ENCODE data around the gene HSPBAP1. TPM values are rescaled to one million over a fixed set of nuclear protein-coding genes. Genes with fewer than 3 reads are reported as not detected.
"Not testable (repeated sequence)": the region's sequence is repeated elsewhere in the genome, so short reads cannot be mapped to it uniquely, and the experiment has no call there.

HSPBAP1 gene
- total RNA-seq, 1 donor from 2014 or later = 9.1 TPM

DNA sequence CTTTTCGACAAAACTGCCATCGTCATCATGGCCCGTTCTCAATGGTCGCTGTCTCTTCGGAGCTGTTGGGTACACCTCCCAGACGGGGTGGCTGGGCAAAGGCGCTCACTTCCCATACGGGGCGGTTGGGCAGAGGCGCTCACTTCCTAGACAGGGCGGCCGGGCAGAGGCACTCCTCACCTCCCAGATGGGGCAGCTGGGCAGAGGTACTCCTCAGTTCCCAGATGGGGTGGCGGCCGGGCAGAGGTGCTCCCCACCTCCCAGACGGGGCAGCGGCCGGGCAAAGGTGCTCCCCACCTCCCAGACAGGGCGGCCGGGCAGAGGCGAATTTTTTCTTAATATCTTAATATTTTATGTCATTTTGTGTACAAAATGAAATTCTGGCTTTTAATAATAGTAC is 68.5 kb downstream of the HSPBAP1 start:
- Mint-ChIP-seq H3K27ac (no peak overlapping the region), H3K4me1 (ENCODE audit: unreplicated experiment) (no peaks in the 10 kb centered on the region), H3K9me3 (no peaks in the 10 kb centered on the region), H3K4me3 (no peak overlapping the region), H3K27me3 (no peaks in the 10 kb centered on the region), H3K36me3 (peaks cover 11% of the 10 kb centered on the region)
- no peak for DNase-seq (ENCODE audit: extremely low spot score, unreplicated experiment)
- TF ChIP-seq, protein P1, sequence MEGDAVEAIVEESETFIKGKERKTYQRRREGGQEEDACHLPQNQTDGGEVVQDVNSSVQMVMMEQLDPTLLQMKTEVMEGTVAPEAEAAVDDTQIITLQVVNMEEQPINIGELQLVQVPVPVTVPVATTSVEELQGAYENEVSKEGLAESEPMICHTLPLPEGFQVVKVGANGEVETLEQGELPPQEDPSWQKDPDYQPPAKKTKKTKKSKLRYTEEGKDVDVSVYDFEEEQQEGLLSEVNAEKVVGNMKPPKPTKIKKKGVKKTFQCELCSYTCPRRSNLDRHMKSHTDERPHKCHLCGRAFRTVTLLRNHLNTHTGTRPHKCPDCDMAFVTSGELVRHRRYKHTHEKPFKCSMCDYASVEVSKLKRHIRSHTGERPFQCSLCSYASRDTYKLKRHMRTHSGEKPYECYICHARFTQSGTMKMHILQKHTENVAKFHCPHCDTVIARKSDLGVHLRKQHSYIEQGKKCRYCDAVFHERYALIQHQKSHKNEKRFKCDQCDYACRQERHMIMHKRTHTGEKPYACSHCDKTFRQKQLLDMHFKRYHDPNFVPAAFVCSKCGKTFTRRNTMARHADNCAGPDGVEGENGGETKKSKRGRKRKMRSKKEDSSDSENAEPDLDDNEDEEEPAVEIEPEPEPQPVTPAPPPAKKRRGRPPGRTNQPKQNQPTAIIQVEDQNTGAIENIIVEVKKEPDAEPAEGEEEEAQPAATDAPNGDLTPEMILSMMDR (conservative IDR thresholded peaks at IDR 0.05) = no peak

DNA sequence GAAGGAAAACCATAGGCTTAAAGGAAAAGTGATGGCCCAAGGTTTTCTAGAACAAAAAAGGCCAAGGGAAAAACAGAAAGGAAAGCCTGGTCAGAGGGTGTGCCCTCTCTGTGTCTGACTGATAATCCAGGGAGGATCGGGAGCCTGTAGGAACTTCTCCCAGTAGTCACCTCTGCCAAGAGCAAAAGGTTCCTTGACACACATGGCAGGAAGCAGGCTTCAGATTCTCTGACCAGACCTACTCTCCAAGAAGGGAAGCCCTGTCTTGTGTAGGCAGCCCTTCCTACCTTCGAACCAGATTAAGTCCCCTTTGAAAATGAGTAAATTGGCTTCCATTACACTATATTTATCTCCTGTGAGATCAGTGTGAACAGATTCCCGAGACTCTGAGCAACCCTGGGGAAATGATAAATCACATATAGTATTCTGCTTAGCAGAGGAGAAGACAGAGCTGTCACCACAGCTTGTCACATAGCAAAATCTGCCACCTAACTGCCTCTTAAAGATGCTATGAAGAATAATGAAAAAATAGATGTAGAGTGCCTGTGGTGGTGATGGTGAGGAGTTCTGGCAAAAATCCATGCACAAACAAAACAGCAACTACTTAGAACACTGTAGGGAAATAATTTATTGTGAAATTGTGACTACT is 74.2 kb downstream of the HSPBAP1 start:
- TF ChIP-seq, protein P1 (conservative IDR thresholded peaks at IDR 0.05) = no peak
- Mint-ChIP-seq H3K4me1 (ENCODE audit: unreplicated experiment) (no peaks in the 10 kb centered on the region), H3K36me3 (peaks cover 32% of the 10 kb centered on the region), H3K27ac (no peak overlapping the region), H3K9me3 (no peaks in the 10 kb centered on the region), H3K4me3 (no peak overlapping the region), H3K27me3 (no peaks in the 10 kb centered on the region)
- no peak for DNase-seq (ENCODE audit: extremely low spot score, unreplicated experiment)

DNA sequence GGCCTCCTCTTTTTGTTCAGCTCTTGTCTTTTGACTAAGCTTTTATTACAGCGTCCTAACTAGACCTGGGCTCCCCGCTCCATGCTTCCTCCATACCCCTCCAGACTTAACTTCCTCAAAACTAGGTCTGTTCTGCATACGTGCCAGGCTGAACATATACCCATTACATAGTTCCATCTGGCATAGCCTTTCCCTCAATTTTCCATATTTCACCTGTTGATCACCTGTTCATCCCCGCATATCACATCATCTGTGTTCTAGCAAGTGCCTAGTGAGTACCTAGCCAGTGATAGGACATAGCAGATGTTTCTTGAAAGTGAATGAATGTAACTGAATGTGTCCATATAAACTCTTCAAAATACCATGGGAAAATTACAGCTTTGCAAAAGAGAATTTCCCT is 77.0 kb downstream of the HSPBAP1 start:
- H3K36me3 Mint-ChIP-seq = peaks cover 34% of the 10 kb centered on the region
- TF ChIP-seq, protein P1 (conservative IDR thresholded peaks at IDR 0.05) = no peak
- H3K4me1 Mint-ChIP-seq (ENCODE audit: unreplicated experiment) = no peaks in the 10 kb centered on the region
- H3K4me3 Mint-ChIP-seq = no peak overlapping the region
- H3K27ac Mint-ChIP-seq = no peak overlapping the region
- H3K9me3 Mint-ChIP-seq = no peaks in the 10 kb centered on the region
- DNase-seq (ENCODE audit: extremely low spot score, unreplicated experiment) = no peak
- H3K27me3 Mint-ChIP-seq = no peaks in the 10 kb centered on the region

DNA sequence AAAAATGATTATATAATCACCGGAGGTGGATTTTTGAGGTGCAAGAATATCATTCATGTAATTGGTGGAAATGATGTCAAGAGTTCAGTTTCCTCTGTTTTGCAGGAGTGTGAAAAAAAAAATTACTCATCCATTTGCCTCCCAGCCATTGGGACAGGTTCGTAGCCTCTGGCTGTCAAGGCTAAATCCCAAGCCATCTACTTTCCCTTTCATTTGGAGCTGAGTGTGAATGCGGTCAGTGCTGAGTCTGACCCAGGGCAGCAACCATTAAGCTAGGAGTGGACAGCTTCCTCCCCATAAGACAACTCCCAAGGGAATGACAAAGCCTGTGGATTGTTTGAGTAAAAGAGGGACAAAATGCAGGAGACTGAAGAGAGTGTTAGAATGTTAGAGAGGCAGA is 79.4 kb downstream of the HSPBAP1 start:
- TF ChIP-seq, protein P1 (conservative IDR thresholded peaks at IDR 0.05) = no peak
- no peak overlapping the region for H3K27ac Mint-ChIP-seq
- no peak for DNase-seq (ENCODE audit: extremely low spot score, unreplicated experiment)
- no peaks in the 10 kb centered on the region for H3K27me3 Mint-ChIP-seq
- no peaks in the 10 kb centered on the region for H3K9me3 Mint-ChIP-seq
- H3K4me1 Mint-ChIP-seq (ENCODE audit: unreplicated experiment) = no peaks in the 10 kb centered on the region
- peaks cover 43% of the 10 kb centered on the region for H3K36me3 Mint-ChIP-seq
- no peak overlapping the region for H3K4me3 Mint-ChIP-seq

DNA sequence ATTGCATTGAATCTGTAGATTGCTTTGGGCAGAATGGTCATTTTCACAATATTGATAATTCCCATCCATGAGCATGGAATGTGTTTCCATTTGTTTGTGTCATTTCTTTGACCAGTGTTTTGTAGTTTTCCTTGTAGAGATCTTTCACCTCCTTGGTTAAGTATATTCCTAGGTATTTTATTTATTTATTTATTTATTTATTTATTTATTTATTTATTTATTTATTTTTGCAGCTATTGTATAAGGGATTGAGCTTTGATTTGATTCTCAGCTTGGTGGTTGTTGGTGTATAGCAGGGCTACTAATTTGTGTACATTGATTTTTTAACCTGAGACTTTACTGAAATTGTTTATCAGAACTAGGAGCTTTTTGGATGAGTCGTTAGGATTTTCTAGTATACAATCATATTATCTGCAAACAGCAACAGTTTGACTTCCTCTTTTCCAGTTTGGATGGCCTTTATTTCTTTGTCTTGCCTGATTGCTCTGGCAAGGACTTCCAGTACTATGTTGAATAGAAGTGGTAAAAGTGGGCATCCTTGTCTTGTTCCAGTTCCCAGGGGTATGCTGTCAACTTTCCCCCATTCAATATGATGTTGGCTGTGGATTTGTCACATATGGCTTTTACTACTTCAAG is 82.9 kb downstream of the HSPBAP1 start:
- peaks cover 42% of the 10 kb centered on the region for H3K36me3 Mint-ChIP-seq
- not testable (repeated sequence) for H3K4me3 Mint-ChIP-seq; DNase-seq (ENCODE audit: extremely low spot score, unreplicated experiment); H3K9me3 Mint-ChIP-seq; H3K4me1 Mint-ChIP-seq (ENCODE audit: unreplicated experiment); H3K27me3 Mint-ChIP-seq; H3K27ac Mint-ChIP-seq

DNA sequence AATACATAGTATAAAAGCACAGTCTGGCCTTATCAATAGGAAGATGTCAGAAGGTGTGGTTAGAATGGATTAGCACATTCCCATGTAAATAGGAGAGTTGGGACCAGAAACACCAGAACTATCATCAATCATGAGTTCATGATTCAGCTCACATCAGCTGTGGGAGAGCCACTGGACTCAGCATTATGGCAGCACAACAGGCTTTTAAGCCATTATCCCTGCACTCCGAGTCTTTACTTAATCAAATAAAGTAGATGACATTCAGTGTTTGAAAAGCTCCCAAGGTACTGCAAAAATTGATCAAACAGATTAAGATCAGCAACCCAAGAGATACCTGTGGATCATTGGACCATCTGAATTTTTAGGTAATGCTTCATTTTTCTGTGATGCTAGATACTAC is 88.3 kb downstream of the HSPBAP1 start:
- Mint-ChIP-seq H3K36me3 (peaks cover 22% of the 10 kb centered on the region), H3K27ac (no peak overlapping the region), H3K4me1 (ENCODE audit: unreplicated experiment) (peaks cover 6% of the 10 kb centered on the region), H3K4me3 (no peak overlapping the region), H3K9me3 (no peaks in the 10 kb centered on the region), H3K27me3 (no peaks in the 10 kb centered on the region)
- no peak for DNase-seq (ENCODE audit: extremely low spot score, unreplicated experiment)
- TF ChIP-seq, protein P1 (conservative IDR thresholded peaks at IDR 0.05) = no peak

Data from type B pancreatic cell (in vitro differentiated cells).